Renal cortical epithelial cell (primary cell): ENCODE results near the gene IFNA13. TPM values are rescaled to one million over a fixed set of nuclear protein-coding genes. Genes with fewer than 3 reads are reported as not detected.
"Not testable (repeated sequence)": the region's sequence is repeated elsewhere in the genome, so short reads cannot be mapped to it uniquely, and the experiment has no call there.

Experiments
- DNase-seq: peaks from one replicate; pipeline ENCODE4 v3.0.0-alpha.2; 2011; ENCODE audit warnings: low read depth
- total RNA-seq: library from RNA; depleted of rRNA; stranded (reverse); fragments of >200 nt; gene quantifications from 2 replicates; pipeline ENCODE4 v1.2.3, GENCODE V29; 2014

IFNA13 gene
- not detected in 2 replicates for total RNA-seq

DNA sequence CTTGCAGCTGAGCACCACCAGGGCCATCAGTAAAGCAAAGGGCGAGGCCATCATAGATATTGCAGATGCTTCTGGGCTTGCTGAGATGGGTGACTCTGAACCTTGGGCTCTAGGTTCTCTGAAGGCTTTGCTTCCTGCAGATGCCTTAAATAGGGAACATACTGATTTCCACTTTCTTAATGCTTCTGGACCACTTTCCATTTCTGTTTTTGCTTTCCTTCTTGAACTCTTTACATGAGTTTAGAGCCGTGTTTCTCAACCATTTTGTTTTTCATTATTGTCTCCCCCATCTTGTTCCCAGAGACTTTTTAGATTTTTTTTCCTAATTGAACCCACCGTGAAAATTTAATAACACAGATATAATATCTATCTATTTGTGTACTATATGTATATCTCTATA, at the start of gene IFNA13:
Gene IFNA13, minus strand, starts transcription at position 101 of the 400 bp plus-strand sequence. Its CDS starts 47 bp downstream, at position 54.
- no peak for DNase-seq

DNA sequence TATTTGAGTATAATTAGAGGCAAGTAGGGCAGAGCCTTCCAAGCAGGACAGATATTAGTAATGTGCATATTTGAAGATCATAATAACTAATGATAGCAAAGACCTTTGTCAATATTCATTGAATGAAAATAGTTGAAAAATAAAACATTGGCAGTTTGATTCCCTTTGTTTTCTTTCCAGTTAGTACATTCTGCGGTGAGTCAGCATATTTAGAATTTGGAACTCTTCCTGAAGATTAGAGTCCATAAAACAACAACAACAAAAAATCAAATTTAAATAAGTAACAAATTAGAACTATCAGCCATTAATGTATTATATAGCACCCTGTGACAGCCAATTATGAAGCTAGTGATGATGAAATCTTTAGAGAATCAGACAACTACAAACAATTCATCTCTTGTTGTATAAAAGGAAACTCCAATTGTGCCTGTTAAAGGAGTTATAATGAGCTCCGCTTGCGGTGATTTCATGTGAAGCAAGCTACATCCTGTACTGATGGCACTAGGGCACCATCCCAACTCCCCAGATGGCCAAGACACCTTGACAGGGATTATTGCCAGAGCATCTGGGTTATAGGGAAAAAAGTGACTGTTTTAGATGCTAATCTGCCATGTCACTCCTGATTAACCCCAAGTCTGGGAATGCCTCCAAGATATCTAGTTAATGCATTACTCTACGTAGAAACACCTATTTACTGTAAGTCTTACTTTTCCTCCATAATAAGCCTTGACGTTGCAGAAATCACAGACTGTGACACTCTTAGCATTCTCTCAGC, 47.8 kb upstream of the IFNA13 start:
- DNase-seq: peak; percentile 92

- DNase-seq: peak; percentile 53
These were observed 46.5 kb upstream of the IFNA13 start for GRCh38 chr9:21414220-21414940.

DNA sequence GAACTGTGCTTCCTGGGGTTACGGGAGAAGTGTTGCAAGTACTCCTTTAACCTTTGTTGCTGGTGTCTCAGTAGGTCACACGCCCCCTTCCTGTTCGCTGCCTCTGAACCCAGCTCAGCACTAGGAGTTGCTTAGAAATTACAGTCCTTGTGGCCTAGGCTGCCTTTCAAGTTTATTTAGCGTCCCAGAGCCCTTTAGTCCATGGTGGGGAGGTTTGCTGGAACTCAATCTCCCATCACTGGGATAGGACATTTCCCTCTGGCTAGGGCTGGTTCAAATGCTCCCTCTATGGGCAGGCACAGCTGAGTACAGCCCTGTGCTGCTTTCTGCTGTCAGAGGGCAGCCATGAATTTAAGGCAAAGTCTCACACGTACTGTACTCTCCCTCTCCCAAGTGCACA, 45.8 kb upstream of the IFNA13 start:
- no peak for DNase-seq

DNA sequence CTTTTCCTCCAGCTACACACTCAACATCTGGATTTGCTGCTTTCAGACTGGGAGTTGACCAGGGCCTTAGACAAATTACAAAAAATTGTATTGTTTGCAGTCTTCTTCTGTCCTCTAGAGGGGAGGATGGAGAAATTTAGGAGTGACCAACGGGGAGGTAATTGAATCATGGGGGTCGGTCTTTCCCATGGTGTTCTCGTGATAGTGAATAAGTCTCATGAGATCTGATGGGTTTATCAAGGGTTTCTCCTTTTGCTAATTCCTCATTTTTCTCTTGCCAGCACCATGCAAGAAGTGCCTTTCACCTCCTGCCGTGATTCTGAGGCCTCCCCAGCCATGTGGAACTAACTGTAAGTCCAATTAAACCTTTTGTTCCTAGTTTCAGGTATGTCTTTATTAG, 45.3 kb upstream of the IFNA13 start:
- DNase-seq: no peak

DNA sequence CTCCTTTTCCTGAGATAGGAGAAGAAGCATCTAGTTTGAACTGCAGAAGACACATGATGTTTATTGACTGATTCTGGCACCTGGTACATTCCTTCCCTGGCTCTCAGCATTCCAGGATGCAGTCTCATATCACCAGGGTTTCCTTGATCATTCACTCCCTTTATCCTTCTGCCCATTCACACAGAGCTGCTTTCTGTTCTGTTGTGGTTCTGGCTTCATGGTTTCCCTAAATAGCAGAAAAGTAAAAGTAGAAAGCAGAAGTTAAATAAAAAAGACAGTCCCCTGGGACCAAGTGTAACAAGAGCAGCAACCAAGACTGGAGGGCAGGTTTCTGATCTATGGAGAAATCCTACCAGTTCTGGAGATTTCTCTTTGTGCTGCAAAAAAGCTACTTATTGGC, 44.2 kb upstream of the IFNA13 start:
- DNase-seq: no peak

GRCh38 chr9:21408817-21409216, 41.0 kb upstream of the IFNA13 start, which contains the start of gene IFNA8:
Gene IFNA8 (plus strand): TSS chr9:21409117. CDS start chr9:21409177, 60 bp downstream.
- DNase-seq: no peak

GRCh38 chr9:21404146-21404545, 36.3 kb upstream of the IFNA13 start:
- DNase-seq: no peak

- no peak for DNase-seq
These were observed 34.8 kb upstream of the IFNA13 start for GRCh38 chr9:21402386-21403251.

DNA sequence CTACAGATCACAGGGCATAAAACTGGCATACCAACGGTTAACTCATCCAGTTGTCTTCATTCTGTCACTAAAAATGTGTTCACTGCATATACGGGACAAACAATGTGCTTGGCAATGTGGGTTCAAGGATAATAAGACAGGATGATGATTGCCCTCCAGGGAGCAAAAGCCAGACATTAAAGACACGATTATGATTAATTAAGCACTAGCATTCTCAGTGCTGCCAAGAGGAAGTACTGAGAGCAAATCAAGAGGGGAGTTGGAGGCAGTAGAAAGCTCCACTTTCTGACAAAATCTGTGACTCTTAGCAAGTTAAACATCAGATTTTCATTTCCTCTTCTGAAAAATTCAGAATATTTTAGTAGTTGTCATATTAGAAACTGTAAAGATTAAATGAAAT, 32.1 kb upstream of the IFNA13 start:
- DNase-seq: no peak

- DNase-seq: no peak
These were observed 31.2 kb upstream of the IFNA13 start for GRCh38 chr9:21398955-21399489.

DNA sequence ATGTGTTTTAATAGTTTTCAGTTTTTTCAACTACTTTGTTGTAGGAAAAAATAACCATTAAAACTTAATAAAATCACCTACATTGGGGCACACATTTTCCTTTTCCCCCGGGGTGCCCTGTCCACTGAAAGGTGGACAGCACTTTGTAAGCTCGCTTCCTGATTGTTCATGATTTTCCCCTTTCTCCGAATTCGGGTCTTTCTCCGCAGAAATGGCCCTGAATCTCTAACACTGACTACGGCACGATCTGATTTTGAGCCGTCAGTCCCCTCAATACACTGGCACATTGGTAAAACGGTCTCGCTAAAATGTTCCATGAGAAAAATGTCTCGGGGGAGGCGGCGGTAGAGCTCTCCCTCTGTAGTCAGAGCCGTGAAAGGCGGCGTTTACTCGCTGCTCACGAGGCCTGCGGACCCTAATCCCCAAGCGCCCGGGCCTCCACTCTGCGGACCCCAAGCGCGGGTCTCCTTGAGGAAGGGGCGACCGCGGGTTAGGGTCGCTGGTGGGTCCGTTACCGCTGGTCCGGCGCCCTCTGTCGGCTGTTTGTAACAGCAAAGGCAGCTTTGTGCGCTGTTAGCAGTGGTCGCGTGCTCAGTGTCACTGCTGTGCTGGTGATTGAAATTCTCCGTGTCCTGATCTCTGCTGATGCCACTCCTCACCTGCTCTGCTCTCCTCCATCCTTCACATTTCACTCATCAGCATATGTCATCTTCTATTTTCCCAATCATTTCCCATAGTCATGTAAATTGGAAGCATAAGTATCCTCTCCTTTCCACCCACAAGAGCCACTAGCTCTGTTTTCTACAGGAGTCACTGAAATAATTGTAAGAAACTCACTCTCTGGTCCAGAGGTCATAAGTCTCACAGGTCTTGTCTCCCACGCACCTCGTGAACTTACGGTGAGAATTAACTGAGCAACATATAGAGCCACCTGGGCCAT, 28.2 kb upstream of the IFNA13 start:
- no peak for DNase-seq

DNA sequence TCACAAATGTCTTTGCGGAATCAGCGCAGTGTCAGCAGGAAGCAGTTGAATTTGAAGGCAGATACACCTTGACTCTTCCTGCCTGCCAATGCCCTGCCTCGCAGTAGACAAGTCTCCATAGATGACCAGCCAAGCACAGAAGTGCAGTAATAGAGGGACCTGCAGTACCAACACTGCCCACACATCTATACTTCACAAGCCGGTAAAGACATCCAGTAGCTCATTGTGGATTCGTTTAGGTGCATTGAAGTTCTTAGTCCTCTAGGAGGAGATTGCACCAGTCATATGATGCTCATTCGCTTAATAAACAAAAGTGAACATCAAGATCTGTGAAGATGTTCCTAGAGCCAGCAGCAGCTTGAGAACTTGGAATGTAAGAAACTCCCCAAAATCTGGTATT, 24.4 kb upstream of the IFNA13 start:
- peak; percentile 41 for DNase-seq

DNA sequence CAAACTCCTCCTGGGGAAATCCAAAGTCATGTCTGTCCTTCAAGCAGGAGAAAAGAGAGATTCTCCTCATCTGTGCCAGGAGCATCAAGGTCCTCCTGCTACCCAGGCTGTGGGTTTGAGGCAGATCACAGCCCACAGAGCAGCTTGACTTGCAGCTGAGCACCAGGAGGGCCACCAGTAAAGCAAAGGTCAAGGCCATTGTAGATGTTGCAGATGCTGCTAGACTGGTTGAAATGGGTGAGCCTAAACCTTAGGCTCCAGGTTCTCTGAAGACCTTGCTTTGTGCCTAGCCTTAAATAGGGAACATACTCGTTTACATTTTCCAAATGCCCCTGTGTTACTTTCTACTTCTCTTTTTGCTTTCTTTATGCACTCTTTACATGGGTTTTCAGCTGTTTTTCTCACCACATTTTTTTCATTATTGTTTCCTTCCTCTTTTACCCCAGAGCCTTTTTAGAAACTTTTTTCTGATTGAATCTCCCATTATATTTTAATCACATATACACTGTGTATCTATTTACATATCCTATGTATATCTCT, 17.3 kb upstream of the IFNA13 start, which contains the start of gene IFNA2:
Gene IFNA2, minus strand, starts transcription at position 268 of the 540 bp plus-strand sequence. Its CDS starts 69 bp downstream, at position 199.
- no peak for DNase-seq

DNA sequence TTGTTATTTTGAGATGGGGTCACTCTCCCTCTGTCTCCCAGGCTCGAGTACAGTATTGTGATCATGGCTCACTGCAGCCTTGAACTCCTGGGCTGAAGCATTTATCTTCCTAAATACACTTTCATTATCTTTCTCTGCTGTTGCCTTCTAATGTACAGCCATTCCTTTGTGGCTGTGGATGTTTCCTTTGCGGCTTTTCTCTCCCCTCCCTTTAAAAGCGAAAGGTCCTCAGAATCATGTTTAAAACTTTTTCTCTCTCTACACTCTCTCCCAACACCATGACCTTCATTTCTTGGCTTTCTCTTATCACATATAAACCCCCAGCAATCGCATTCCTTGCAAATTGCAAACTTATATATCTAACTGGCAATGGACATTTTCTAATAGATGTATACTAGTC, 15.8 kb upstream of the IFNA13 start:
- DNase-seq: no peak

GRCh38 chr9:21381448-21382339, 13.8 kb upstream of the IFNA13 start:
- DNase-seq: no peak

GRCh38 chr9:21371467-21371866, 3.6 kb upstream of the IFNA13 start:
- DNase-seq: not testable (repeated sequence)

- DNase-seq: not testable (repeated sequence)
These were observed 688 bp downstream of the IFNA13 start for GRCh38 chr9:21367169-21367568.

DNA sequence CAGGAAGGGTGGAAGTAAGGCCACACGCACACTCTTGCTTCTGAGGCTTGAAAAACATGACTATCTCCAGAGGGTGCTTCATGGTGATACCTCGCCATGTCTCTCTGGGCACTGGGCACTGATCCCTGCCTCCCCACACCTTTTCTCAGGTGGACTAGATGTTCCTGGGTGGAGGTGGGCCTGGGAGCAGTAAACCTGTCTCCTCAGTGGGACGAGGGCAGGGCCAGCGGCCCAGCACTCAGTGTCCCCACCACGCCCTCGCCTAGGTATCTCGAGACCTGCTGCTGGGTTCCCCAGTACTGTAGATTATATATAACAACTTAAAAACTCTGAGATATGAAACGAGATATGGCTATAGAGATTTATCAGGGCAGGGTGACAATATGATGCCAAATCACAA, 5.6 kb downstream of the IFNA13 start:
- DNase-seq: no peak
